Eye (tissue), 1 donor: ENCODE results near the gene CDH22.

Experiments
- DNase-seq: peaks from one replicate; pipeline ENCODE4 v3.0.0-alpha.2; 2015

CDH22 gene

GRCh38 chr20:46233701-46234100 is 74.6 kb downstream of the CDH22 start:
- no peak for DNase-seq

- peak; percentile 60 for DNase-seq
Measured at GRCh38 chr20:46232539-46232938, 75.8 kb downstream of the CDH22 start.

GRCh38 chr20:46230801-46231282 is 77.5 kb downstream of the CDH22 start:
- peak; percentile 78 for DNase-seq

GRCh38 chr20:46230106-46230491 is 78.2 kb downstream of the CDH22 start:
- no peak for DNase-seq

GRCh38 chr20:46229478-46230105 is 78.7 kb downstream of the CDH22 start:
- DNase-seq = no peak

- DNase-seq = no peak
Measured at GRCh38 chr20:46228670-46229069, 79.6 kb downstream of the CDH22 start.

GRCh38 chr20:46227272-46227767 is 81.0 kb downstream of the CDH22 start:
- no peak for DNase-seq

- no peak for DNase-seq
Measured at GRCh38 chr20:46226602-46227001, 81.7 kb downstream of the CDH22 start.

GRCh38 chr20:46222521-46223007 is 85.7 kb downstream of the CDH22 start:
- DNase-seq = no peak

- no peak for DNase-seq
Measured at GRCh38 chr20:46221256-46221833, 87.0 kb downstream of the CDH22 start.

GRCh38 chr20:46220455-46221207 is 87.7 kb downstream of the CDH22 start:
- DNase-seq = peak; percentile 95

GRCh38 chr20:46219920-46220319 is 88.4 kb downstream of the CDH22 start:
- no peak for DNase-seq

- no peak for DNase-seq
Measured at GRCh38 chr20:46219190-46219589, 89.1 kb downstream of the CDH22 start.

- DNase-seq = no peak
Measured at GRCh38 chr20:46218656-46219055, 89.6 kb downstream of the CDH22 start.

GRCh38 chr20:46217583-46217982 is 90.7 kb downstream of the CDH22 start:
- DNase-seq = no peak

GRCh38 chr20:46216770-46217464 is 91.4 kb downstream of the CDH22 start:
- no peak for DNase-seq

- no peak for DNase-seq
Measured at GRCh38 chr20:46215913-46216707, 92.2 kb downstream of the CDH22 start.

- no peak for DNase-seq
Measured at GRCh38 chr20:46214824-46215488, 93.3 kb downstream of the CDH22 start.

- DNase-seq = no peak
Measured at GRCh38 chr20:46213946-46214823, 94.1 kb downstream of the CDH22 start.

GRCh38 chr20:46212876-46213275 is 95.4 kb downstream of the CDH22 start:
- no peak for DNase-seq

- DNase-seq = no peak
Measured at GRCh38 chr20:46212252-46212651, 96.0 kb downstream of the CDH22 start.
